DMS153 treated with DMSO at 0.1 percent for 48 hours (cell line): Measurements from ENCODE around the gene BHMT.
"Not testable (repeated sequence)": the region's sequence is repeated elsewhere in the genome, so short reads cannot be mapped to it uniquely, and the experiment has no call there.

ENCODE experiments used
- DNase-seq: peaks from one replicate; lab custom pipeline; 2025; ENCODE audit not compliant: unreplicated experiment; lab: John Stamatoyannopoulos, UW

The BHMT gene

DNA sequence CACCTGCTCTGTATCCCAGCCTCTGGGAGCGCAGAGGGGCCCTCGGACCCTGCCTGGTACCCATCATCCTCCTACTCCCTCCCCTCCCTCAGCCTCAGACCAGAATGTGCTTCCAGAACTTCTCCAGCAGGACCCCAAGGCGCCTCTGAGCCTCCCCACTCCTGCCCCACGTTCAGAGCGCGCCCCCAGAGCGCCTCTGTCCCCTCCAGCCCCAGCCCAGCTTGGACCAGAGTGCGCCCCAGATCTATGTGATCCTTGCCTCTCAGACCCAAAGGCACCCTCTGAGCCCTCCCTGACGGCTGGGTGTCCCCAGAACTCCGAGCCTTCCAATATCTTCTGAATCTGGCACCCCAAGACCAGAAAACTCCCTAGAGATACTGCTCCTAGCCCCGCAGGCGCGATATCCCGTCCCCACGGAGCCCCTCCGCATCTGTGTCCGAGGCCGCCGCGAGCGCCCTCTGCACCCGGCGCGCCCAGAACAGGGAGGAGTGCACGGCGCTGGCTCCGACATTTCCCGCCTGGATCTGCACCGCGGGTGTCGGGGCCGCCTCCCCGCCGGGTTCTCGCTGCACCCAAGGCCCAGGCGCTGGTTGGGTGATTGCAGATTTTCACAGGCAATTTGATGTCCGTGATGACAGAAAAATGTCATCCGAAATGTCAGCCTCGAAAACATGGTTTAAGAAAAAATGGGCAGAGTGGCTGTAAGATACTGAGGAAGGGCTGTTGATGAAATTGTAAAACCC lies 522 bp downstream of the BHMT start:
- no peak for DNase-seq

DNA sequence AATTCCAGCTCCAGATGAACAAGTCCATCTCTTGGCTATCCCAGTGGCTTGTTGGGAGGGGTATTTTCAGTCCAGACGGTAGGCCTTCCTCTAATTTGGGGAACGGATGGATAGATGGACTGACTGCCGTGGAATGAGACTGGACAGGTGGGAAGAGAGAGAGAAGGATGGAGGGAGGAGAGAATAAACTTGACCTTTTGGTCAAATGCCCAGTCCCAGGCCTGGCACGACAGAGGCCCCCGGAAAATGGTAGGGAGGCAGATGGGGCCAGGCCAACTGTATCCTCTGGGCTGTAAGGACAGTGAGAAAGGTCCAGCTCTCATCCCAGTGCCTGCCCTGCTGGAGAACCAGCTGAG lies 1.1 kb downstream of the BHMT start:
- no peak for DNase-seq

DNA sequence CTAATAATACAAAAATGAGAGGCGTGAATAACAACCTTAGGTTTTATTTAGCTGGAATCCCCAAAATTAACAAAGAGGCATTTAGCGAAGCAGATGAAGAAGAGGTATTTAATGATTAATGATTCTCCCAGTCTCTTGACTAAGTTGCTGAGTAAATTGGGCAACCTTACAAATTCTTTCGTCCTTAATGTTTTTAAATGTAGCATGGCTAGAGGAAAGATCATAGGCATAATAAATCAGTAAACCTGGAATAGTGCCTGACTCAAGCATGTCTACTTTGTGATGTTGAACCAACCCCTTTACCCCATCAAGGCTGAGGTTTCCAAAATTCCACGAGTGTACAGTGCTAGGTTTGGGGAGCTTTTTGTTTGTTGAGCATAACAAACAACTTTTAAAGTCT lies 7.9 kb downstream of the BHMT start:
- DNase-seq = no peak

DNA sequence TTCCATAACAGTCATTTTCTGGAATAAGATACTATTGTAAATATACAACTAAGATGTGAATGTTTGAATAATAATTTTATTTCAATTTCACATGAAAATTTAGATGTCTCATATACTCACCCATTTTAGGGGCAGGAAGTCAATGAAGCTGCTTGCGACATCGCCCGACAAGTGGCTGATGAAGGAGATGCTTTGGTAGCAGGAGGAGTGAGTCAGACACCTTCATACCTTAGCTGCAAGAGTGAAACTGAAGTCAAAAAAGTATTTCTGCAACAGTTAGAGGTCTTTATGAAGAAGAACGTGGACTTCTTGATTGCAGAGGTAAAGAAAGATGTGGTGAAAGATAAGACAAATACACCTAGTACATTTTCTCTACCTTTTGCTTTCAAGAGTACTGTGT lies 8.6 kb downstream of the BHMT start:
- no peak for DNase-seq

DNA sequence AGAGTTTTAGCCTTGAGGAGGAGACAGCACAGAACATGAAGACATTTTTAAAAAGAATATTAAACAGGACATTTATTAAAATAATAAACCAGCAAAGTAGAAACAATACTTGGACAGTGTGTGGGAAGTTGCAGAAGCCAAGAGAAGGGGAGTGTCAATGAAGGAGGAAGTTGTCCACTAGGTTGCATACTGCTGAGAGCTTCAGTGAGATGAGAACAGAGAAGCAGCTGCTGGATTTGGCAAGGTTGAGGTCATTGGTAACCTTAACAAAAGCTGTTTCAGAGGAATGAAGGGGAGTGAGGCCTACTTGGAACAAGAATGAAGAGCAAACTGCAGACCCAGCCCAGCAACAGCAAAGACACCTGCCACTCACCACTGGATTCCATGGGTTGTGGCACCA lies 11.4 kb downstream of the BHMT start:
- DNase-seq = no peak

DNA sequence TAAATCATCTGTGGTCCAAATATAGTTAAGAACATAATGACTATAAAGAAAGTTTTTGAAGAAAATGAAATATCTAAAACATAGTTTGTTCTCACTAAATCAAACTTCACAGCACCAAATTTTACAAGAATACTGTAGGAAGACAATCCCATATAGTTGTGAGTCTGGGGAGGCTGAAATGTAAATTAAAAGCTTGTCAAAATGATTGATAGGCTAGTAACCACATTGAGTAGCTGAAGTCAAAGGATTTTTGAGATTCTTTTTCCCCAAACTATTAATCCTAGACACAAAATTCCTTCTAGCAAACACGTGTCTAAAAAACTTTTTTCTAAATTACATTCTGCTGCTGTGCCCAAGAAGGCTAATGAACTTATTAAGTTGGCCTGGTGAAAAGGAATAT lies 13.0 kb downstream of the BHMT start:
- DNase-seq = no peak

DNA sequence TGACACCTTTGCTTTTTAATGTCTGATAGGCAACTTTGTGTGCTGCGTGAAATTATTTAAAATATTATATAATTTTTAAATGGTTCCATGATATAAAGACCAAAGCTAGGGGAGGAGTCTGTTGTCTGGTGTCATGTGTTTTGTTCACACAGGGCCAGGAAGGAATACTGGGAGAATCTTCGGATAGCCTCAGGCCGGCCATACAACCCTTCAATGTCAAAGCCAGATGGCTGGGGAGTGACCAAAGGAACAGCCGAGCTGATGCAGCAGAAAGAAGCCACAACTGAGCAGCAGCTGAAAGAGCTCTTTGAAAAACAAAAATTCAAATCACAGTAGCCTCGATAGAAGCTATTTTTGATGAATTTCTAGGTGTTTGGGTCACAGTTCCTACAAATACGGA lies 19.2 kb downstream of the BHMT start:
- DNase-seq = no peak

DNA sequence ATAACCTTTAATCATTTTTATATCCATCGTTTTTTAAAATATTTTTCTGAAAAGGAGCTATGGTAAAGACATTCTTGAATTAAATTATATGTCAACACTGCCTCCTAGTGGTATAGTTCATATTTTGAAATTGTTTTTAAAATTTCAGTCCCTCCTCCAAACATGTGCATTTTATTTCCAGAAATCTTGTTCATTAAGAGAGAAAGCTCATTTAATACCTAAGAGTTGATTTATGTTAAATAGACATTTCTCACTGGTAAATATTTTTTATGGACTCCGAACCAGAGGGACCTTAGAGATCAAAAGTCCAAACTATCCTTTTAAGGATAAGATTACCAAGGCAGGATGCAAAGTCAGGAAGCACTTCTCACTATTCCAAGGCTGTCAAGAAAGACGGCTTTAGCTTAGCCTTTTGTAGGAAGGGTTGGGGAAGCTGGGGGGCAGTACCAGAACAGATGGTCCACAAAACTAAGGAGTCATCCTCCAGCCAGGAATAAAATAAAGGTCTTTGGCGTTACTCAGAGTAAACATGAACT lies 21.6 kb downstream of the BHMT start:
- DNase-seq = no peak

DNA sequence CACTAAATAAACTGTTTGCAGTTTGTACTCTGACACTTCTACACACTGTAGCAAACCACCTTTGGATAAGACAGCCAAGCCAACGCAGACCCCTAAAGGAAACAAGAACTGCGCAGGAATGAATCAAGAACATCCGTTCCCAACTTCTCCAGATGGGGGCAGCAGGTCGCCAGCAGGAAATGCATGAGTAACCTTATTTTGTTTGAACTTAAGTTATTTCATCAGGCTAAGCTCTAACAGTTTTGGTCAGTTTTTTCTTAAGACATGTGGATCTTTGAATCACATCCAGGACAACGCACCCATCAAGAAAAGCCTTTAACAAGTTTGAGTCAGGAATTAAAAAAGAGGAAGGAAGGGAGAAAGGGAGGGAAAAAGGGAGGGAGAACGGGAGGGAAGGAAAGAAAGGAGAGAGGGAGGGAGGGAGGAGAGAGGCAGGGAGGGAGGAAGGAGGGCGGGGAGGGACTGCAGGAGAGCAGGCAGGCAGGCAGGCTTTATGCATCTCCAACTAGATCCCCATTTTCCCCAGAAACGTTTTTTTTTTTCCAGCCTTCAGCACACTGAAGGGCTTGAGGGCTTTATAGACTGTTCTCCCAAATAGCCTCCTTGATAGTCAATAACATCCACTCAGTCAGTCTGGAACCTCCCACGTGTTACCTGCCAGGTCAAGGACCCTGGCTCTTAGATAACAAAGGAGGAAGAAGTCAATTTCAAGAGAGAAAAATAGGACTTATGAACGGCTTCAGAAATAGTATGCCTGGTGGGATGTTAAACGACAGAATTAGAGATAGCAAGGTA lies 22.2 kb downstream of the BHMT start:
- peak; percentile 25 for DNase-seq

DNA sequence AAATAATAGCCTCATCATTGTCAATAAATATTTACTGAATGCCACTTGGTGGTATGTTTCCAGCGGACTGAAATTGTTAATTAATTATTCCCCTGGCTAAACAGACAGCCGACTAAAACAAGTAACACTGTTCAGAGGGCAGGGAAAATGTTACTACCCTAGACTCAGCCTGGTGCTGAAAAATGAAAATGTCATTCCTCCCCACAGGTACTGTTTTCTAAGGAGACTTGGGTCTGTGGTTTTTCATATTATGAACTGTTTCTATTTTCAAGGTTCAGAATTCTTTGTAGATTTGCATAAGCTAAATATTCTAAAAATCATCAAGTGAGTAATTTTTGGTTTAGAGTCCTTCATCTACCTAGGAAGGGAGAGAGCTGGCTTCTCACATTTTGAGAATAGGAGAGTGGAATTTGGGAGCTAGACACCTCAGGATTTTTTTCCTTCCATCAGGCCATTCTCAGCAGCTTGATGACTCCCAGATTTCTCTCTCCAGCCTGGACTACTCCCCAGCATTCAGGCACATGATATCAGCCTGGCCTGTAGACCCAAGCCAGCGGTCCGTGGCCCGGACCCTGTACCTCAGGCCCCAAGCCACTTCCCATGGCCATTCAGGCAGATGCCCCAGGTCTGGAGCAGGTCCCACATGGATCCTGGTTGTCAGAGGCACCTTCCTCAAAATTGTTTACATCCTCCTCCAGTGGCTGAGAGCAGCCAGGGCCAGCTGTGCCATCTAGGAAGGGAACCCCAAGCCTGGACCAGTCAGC lies 24.4 kb downstream of the BHMT start:
- no peak for DNase-seq

DNA sequence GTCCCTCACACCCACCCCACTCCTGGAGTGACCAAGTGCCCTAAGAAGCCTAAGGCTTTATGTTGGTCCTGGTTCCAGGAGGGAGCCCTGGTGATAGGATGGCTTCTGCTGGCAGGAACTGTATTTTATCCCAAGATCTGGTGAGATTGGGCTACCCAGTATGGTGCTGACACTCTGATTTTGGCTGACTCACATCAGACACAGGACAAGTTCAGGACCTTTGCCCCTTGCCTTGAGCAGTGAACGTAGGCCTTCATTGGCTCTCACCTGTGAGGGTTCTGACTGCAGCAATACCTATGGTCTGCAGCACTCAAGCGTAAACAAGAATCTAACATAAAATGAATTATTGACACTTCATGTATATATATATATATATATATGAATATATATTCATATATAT lies 25.0 kb downstream of the BHMT start:
- no peak for DNase-seq

DNA sequence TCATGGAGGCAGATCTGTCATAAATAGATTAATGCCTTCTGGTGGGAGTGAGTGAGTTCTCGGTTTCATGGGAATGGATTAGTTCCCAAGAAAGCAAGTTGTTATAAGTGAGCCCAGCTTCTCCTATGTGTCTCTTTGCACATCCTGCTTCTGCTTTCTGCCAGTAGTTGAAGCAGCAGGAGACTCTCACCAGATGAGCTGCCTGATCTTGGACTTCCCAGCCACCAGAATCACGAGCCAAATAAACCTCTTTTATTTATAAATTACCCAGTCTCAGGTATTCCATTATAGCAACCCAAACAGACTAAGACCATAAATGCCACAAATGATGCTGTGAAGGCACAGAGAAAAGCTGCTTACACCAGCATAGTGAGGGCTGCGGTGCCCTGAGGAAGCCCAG lies 28.9 kb downstream of the BHMT start:
- DNase-seq = no peak

DNA sequence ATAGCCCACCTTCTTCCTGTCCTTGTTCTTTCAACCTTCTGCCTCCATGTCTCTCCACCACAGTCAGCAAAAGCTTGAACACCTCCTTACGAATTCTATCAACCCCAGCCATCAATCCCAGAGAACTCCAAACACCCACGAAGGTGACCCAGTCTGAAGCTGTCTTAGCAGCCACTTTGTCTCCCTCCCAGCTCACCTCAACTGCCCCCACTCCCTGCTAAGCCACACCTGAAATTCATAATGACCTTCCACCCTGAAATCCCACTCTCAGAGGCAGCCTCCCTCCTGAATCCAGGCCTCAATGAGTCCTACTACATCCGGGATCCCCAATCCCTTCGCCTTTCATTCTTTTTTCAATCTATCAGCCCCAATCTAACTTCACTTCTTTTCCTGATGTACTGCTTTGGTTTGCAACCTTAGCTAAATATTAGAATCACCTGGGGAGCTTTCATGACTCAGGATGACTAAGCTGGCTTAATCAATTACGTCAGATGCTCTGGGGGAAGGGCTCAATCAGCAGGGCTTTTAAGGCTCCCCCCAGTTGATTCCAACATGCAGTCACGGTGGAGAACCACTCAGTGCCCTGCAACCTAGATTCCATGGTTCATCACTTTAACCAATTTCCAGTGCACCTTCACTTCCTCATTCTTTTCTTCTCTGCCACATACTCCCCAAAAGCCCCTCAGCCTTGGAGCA lies 32.2 kb downstream of the BHMT start:
- no peak for DNase-seq

DNA sequence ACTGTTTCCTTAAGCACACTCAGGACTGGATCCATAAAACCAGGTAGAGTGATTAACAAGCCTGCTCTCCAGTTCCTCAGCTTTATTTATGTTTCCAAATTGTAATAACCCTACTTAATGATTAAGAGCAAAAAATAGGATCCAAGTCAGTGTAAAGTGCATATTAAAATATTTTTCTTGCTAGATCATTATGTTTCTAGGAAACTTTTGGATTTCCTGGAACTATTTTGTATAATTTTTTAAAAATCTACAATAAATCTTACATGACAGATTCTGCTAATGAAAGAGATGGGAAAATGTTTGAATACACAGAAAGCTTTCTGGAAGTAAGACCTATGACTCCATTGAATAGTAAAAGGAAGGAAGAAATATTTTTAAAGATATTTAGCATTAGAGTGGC lies 35.5 kb downstream of the BHMT start:
- no peak for DNase-seq

DNA sequence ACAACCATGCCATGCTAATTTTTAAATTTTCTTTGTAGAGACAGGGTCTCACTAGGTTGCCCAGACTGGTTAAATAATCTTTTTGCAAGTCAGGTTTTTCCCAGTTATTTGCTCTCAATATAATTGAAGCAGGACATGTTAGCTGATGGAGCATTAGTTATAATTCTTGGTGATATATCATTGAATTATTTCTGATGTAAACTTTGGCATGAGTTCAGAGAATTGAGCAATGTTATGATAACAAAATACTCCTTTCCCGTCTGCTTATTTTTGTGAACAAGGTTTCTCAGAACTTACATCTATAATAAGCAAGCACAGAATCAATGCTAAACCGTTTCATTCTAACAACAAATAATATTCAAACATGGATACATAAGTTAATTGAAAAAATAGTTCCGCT lies 37.8 kb downstream of the BHMT start:
- DNase-seq = no peak

DNA sequence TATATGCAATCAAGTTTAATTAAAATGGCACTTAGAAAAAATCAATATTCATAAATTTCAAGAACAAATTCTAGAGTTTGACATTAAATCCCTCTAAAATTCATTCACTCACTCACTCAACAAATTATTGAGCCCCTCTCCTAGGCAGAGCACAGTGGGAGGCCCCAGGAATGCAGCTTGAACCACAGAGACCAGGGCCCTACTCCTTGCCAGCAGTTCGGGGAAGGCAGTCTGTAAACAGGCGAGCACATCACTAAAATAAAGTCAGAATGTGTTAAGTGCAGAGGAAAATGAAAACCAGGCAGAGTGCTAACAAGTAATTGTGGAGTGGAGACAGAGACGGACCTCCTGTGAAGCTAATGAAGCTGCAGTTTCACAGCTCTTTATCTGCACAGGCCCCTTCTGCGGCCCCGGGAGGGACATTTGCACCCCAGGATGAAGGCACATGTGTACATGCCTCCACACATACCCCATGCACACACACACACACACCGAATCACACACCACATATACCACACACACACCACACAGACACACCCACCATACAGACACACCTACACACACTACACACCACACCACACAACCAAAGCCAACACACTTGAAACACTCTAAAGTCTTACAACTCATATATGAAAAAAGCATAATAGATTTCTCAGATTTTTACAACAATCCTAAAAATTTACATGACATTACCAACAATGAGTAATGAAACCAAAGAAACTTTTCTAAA lies 40.5 kb downstream of the BHMT start:
- no peak for DNase-seq

DNA sequence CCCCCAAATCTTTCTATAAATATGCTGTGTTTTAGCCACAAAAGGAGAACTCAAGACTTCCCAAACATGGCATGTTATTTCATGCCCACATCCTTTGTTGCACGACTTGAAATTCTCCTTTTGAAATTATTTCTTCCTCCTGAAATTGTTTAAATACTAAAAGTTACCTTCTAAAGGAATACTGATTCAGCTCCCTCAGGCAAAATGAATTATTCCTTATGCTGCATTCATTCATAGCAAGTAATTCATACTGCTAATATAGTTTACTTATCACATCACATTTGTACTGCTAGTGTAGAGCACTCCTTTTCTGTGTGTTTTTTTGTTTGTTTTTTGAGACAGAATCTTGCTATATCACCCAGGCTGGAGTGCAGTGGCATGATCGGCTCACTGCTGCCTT lies 45.7 kb downstream of the BHMT start:
- DNase-seq = no peak

DNA sequence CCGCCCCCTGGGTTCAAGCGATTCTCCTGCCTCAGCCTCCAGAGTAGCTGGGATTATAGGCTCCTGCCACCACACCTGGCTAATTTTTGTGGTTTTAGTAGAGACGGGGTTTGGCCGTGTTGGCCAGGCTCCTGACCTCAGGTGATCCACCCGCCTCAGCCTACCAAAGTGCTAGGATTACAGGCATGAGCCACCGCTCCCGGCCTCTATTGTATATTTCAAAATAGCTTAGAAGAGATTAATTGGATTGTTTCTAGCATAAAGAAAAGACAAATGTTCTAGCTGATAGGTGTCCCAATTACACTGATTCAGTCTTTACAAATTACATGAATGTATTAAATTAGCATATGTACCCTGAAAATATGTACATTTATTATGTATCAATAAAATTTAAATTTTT lies 50.0 kb downstream of the BHMT start:
- not testable (repeated sequence) for DNase-seq

DNA sequence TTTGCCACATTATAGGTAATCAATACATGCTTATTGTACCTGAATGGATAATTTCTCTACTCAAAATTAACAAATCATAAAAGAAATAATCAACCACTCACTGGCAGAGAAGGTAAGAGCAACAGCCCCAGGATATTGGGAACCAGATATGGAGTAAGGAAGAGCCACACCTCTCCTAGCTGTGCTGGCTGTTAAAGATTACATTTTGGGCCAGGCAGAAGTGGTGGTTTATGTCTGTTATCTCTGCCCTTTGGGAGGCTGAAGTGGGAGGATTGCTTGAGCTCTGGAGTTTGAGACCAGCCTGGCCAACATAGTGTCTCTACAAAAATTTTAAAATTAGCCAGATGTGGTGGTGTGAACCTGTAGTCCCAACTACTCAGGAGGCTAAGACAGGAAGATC lies 56.4 kb downstream of the BHMT start:
- DNase-seq = no peak

DNA sequence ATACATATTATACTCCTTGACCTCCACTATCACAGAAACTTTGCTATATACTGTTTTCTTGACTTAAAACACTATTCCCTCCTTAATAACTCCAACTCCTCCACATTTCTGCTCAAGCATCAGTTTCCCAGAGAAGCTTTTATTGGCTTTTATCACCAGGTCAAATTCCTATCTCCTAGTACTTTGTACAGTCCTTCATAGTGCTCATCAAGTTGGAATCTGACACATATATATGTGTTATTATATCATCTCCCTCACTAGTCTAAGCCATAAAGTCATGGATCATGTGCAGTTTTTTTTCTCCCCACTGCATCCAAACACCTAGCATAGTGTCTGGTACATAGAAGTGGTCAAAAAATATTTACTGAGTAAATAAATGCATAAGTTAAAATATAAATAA lies 59.1 kb downstream of the BHMT start:
- no peak for DNase-seq
